ENCODE measurements around the gene CREB5.

CREB5 gene

GRCh38 chr7:28698840-28699239 lies 286.5 kb downstream of the CREB5 start:
- Histone ChIP-seq H3K4me1 (ENCODE audit: control insufficient read depth in 5 of 5, insufficient read depth in 5 of 5, low read length in 5 of 5) (peaks cover 5 to 55% (median 12%) of the 10 kb centered on the region in 5 donors), H3K4me3 (ENCODE audit: low read depth in 1 of 5, low read length in 5 of 5) (peak overlapping the region in 2 of 5 donors; percentile 24 to 28), H3K27ac (ENCODE audit: low read depth, low read length) (no peak overlapping the region), H3K9ac (ENCODE audit: low read length in 5 of 5) (no peak overlapping the region), H3K27me3 (ENCODE audit: control insufficient read depth in 5 of 5, insufficient read depth in 4 of 5, low read length in 5 of 5) (peaks cover 0 to 3% (median 0%) of the 10 kb centered on the region in 5 donors), H3K36me3 (ENCODE audit: control insufficient read depth in 5 of 5, insufficient read depth in 5 of 5, low read length in 5 of 5) (peaks cover 0 to 2% (median 0%) of the 10 kb centered on the region in 5 donors), H3K9me3 (ENCODE audit: control insufficient read depth in 5 of 5, low read length in 5 of 5) (no peaks in the 10 kb centered on the region)

GRCh38 chr7:28700096-28700495 lies 287.8 kb downstream of the CREB5 start:
- H3K9me3 ChIP-seq (ENCODE audit: control insufficient read depth in 5 of 5, low read length in 5 of 5), result no peaks in the 10 kb centered on the region
- no peak overlapping the region for H3K9ac ChIP-seq (ENCODE audit: low read length in 5 of 5)
- peaks cover 0 to 3% (median 0%) of the 10 kb centered on the region in 5 donors for H3K27me3 ChIP-seq (ENCODE audit: control insufficient read depth in 5 of 5, insufficient read depth in 4 of 5, low read length in 5 of 5)
- peaks cover 4 to 43% (median 9%) of the 10 kb centered on the region in 5 donors for H3K4me1 ChIP-seq (ENCODE audit: control insufficient read depth in 5 of 5, insufficient read depth in 5 of 5, low read length in 5 of 5)
- peak overlapping the region in 1 of 5 donors; percentile 8 for H3K4me3 ChIP-seq (ENCODE audit: low read depth in 1 of 5, low read length in 5 of 5)
- no peak overlapping the region for H3K27ac ChIP-seq (ENCODE audit: low read depth, low read length)
- H3K36me3 ChIP-seq (ENCODE audit: control insufficient read depth in 5 of 5, insufficient read depth in 5 of 5, low read length in 5 of 5), result peaks cover 0 to 2% (median 0%) of the 10 kb centered on the region in 5 donors

- peaks cover 0 to 36% (median 6%) of the 10 kb centered on the region in 5 donors for H3K4me1 ChIP-seq (ENCODE audit: control insufficient read depth in 5 of 5, insufficient read depth in 5 of 5, low read length in 5 of 5)
- H3K4me3 ChIP-seq (ENCODE audit: low read depth in 1 of 5, low read length in 5 of 5), result no peak overlapping the region
- peaks cover 0 to 2% (median 0%) of the 10 kb centered on the region in 5 donors for H3K36me3 ChIP-seq (ENCODE audit: control insufficient read depth in 5 of 5, insufficient read depth in 5 of 5, low read length in 5 of 5)
- peaks cover 0 to 3% (median 0%) of the 10 kb centered on the region in 5 donors for H3K27me3 ChIP-seq (ENCODE audit: control insufficient read depth in 5 of 5, insufficient read depth in 4 of 5, low read length in 5 of 5)
- H3K9ac ChIP-seq (ENCODE audit: low read length in 5 of 5), result no peak overlapping the region
- peak overlapping the region; percentile 10 for H3K27ac ChIP-seq (ENCODE audit: low read depth, low read length)
- no peaks in the 10 kb centered on the region for H3K9me3 ChIP-seq (ENCODE audit: control insufficient read depth in 5 of 5, low read length in 5 of 5)
These were observed 288.5 kb downstream of the CREB5 start for GRCh38 chr7:28700790-28701203.

GRCh38 chr7:28701731-28702130 lies 289.4 kb downstream of the CREB5 start:
- Histone ChIP-seq H3K4me1 (ENCODE audit: control insufficient read depth in 5 of 5, insufficient read depth in 5 of 5, low read length in 5 of 5) (peaks cover 0 to 29% (median 6%) of the 10 kb centered on the region in 5 donors), H3K9ac (ENCODE audit: low read length in 5 of 5) (no peak overlapping the region), H3K9me3 (ENCODE audit: control insufficient read depth in 5 of 5, low read length in 5 of 5) (no peaks in the 10 kb centered on the region), H3K27ac (ENCODE audit: low read depth, low read length) (peak overlapping the region; percentile 10), H3K27me3 (ENCODE audit: control insufficient read depth in 5 of 5, insufficient read depth in 4 of 5, low read length in 5 of 5) (peaks cover 0 to 3% (median 0%) of the 10 kb centered on the region in 5 donors), H3K4me3 (ENCODE audit: low read depth in 1 of 5, low read length in 5 of 5) (no peak overlapping the region), H3K36me3 (ENCODE audit: control insufficient read depth in 5 of 5, insufficient read depth in 5 of 5, low read length in 5 of 5) (peaks cover 0 to 2% (median 0%) of the 10 kb centered on the region in 5 donors)

GRCh38 chr7:28702171-28702570 lies 289.9 kb downstream of the CREB5 start:
- Histone ChIP-seq H3K27ac (ENCODE audit: low read depth, low read length) (peak overlapping the region; percentile 4), H3K4me3 (ENCODE audit: low read depth in 1 of 5, low read length in 5 of 5) (no peak overlapping the region), H3K9me3 (ENCODE audit: control insufficient read depth in 5 of 5, low read length in 5 of 5) (no peaks in the 10 kb centered on the region), H3K9ac (ENCODE audit: low read length in 5 of 5) (no peak overlapping the region), H3K27me3 (ENCODE audit: control insufficient read depth in 5 of 5, insufficient read depth in 4 of 5, low read length in 5 of 5) (peaks cover 0 to 3% (median 0%) of the 10 kb centered on the region in 5 donors), H3K4me1 (ENCODE audit: control insufficient read depth in 5 of 5, insufficient read depth in 5 of 5, low read length in 5 of 5) (peaks cover 0 to 29% (median 6%) of the 10 kb centered on the region in 5 donors), H3K36me3 (ENCODE audit: control insufficient read depth in 5 of 5, insufficient read depth in 5 of 5, low read length in 5 of 5) (peaks cover 0 to 2% (median 0%) of the 10 kb centered on the region in 5 donors)

GRCh38 chr7:28703037-28703765 lies 290.9 kb downstream of the CREB5 start:
- Histone ChIP-seq H3K27ac (ENCODE audit: low read depth, low read length) (no peak overlapping the region), H3K9ac (ENCODE audit: low read length in 5 of 5) (no peak overlapping the region), H3K4me3 (ENCODE audit: low read depth in 1 of 5, low read length in 5 of 5) (no peak overlapping the region), H3K36me3 (ENCODE audit: control insufficient read depth in 5 of 5, insufficient read depth in 5 of 5, low read length in 5 of 5) (peaks cover 0 to 2% (median 0%) of the 10 kb centered on the region in 5 donors), H3K4me1 (ENCODE audit: control insufficient read depth in 5 of 5, insufficient read depth in 5 of 5, low read length in 5 of 5) (peaks cover under 1 to 36% (median 14%) of the 10 kb centered on the region in 5 donors), H3K27me3 (ENCODE audit: control insufficient read depth in 5 of 5, insufficient read depth in 4 of 5, low read length in 5 of 5) (peaks cover 0 to 3% (median 0%) of the 10 kb centered on the region in 5 donors), H3K9me3 (ENCODE audit: control insufficient read depth in 5 of 5, low read length in 5 of 5) (no peaks in the 10 kb centered on the region)

- H3K4me3 ChIP-seq (ENCODE audit: low read depth in 1 of 5, low read length in 5 of 5), result no peak overlapping the region
- H3K27ac ChIP-seq (ENCODE audit: low read depth, low read length), result no peak overlapping the region
- H3K36me3 ChIP-seq (ENCODE audit: control insufficient read depth in 5 of 5, insufficient read depth in 5 of 5, low read length in 5 of 5), result peaks cover 0 to 2% (median 0%) of the 10 kb centered on the region in 5 donors
- H3K9me3 ChIP-seq (ENCODE audit: control insufficient read depth in 5 of 5, low read length in 5 of 5), result no peaks in the 10 kb centered on the region
- H3K9ac ChIP-seq (ENCODE audit: low read length in 5 of 5), result no peak overlapping the region
- peaks cover 3 to 28% (median 16%) of the 10 kb centered on the region in 5 donors for H3K4me1 ChIP-seq (ENCODE audit: control insufficient read depth in 5 of 5, insufficient read depth in 5 of 5, low read length in 5 of 5)
- H3K27me3 ChIP-seq (ENCODE audit: control insufficient read depth in 5 of 5, insufficient read depth in 4 of 5, low read length in 5 of 5), result peaks cover 0 to 3% (median 0%) of the 10 kb centered on the region in 5 donors
These were observed 292.4 kb downstream of the CREB5 start for GRCh38 chr7:28704706-28705105.

GRCh38 chr7:28705350-28705749 lies 293.0 kb downstream of the CREB5 start:
- Histone ChIP-seq H3K9me3 (ENCODE audit: control insufficient read depth in 5 of 5, low read length in 5 of 5) (no peaks in the 10 kb centered on the region), H3K27me3 (ENCODE audit: control insufficient read depth in 5 of 5, insufficient read depth in 4 of 5, low read length in 5 of 5) (peaks cover 0 to 3% (median 0%) of the 10 kb centered on the region in 5 donors), H3K9ac (ENCODE audit: low read length in 5 of 5) (no peak overlapping the region), H3K4me1 (ENCODE audit: control insufficient read depth in 5 of 5, insufficient read depth in 5 of 5, low read length in 5 of 5) (peaks cover 3 to 24% (median 16%) of the 10 kb centered on the region in 5 donors), H3K4me3 (ENCODE audit: low read depth in 1 of 5, low read length in 5 of 5) (no peak overlapping the region), H3K27ac (ENCODE audit: low read depth, low read length) (no peak overlapping the region), H3K36me3 (ENCODE audit: control insufficient read depth in 5 of 5, insufficient read depth in 5 of 5, low read length in 5 of 5) (peaks cover 0 to 2% (median 0%) of the 10 kb centered on the region in 5 donors)

GRCh38 chr7:28706584-28706983 lies 294.3 kb downstream of the CREB5 start:
- Histone ChIP-seq H3K9me3 (ENCODE audit: control insufficient read depth in 5 of 5, low read length in 5 of 5) (no peaks in the 10 kb centered on the region), H3K27ac (ENCODE audit: low read depth, low read length) (no peak overlapping the region), H3K9ac (ENCODE audit: low read length in 5 of 5) (no peak overlapping the region), H3K4me3 (ENCODE audit: low read depth in 1 of 5, low read length in 5 of 5) (no peak overlapping the region), H3K27me3 (ENCODE audit: control insufficient read depth in 5 of 5, insufficient read depth in 4 of 5, low read length in 5 of 5) (peaks cover 0 to 3% (median 0%) of the 10 kb centered on the region in 5 donors), H3K36me3 (ENCODE audit: control insufficient read depth in 5 of 5, insufficient read depth in 5 of 5, low read length in 5 of 5) (peaks cover 0 to 2% (median 0%) of the 10 kb centered on the region in 5 donors), H3K4me1 (ENCODE audit: control insufficient read depth in 5 of 5, insufficient read depth in 5 of 5, low read length in 5 of 5) (peaks cover 3 to 17% (median 14%) of the 10 kb centered on the region in 5 donors)

- peaks cover 3 to 17% (median 14%) of the 10 kb centered on the region in 5 donors for H3K4me1 ChIP-seq (ENCODE audit: control insufficient read depth in 5 of 5, insufficient read depth in 5 of 5, low read length in 5 of 5)
- H3K9ac ChIP-seq (ENCODE audit: low read length in 5 of 5), result no peak overlapping the region
- peak overlapping the region; percentile 1 for H3K27ac ChIP-seq (ENCODE audit: low read depth, low read length)
- H3K36me3 ChIP-seq (ENCODE audit: control insufficient read depth in 5 of 5, insufficient read depth in 5 of 5, low read length in 5 of 5), result peaks cover 0 to 2% (median 0%) of the 10 kb centered on the region in 5 donors
- H3K4me3 ChIP-seq (ENCODE audit: low read depth in 1 of 5, low read length in 5 of 5), result no peak overlapping the region
- peaks cover 0 to 3% (median 0%) of the 10 kb centered on the region in 5 donors for H3K27me3 ChIP-seq (ENCODE audit: control insufficient read depth in 5 of 5, insufficient read depth in 4 of 5, low read length in 5 of 5)
- no peaks in the 10 kb centered on the region for H3K9me3 ChIP-seq (ENCODE audit: control insufficient read depth in 5 of 5, low read length in 5 of 5)
These were observed 295.0 kb downstream of the CREB5 start for GRCh38 chr7:28707291-28707690.

All from subcutaneous abdominal adipose tissue (tissue), 5 donors.